ENCODE results near the gene DUSP7. TPM values are rescaled to one million over a fixed set of nuclear protein-coding genes. Genes with fewer than 3 reads are reported as not detected.

Gene DUSP7
- total RNA-seq, 1 donor from 2014 or later = 21.7 TPM

GRCh38 chr3:52059781-52060180 lies 3.4 kb upstream of the DUSP7 start:
- Mint-ChIP-seq H3K4me3 (ENCODE audit: unreplicated experiment) (no peak overlapping the region), H3K9me3 (ENCODE audit: unreplicated experiment) (no peaks in the 10 kb centered on the region), H3K4me1 (ENCODE audit: unreplicated experiment) (peaks cover under 1% of the 10 kb centered on the region), H3K27ac (ENCODE audit: unreplicated experiment) (no peak overlapping the region), H3K27me3 (ENCODE audit: unreplicated experiment) (peaks cover 18% of the 10 kb centered on the region), H3K36me3 (ENCODE audit: low read depth, unreplicated experiment) (no peaks in the 10 kb centered on the region)
- no peak for TF ChIP-seq CTCF (IDR thresholded peaks at IDR 0.05; ENCODE audit: unreplicated experiment)
- no peak for DNase-seq (ENCODE audit: low spot score)

DNA sequence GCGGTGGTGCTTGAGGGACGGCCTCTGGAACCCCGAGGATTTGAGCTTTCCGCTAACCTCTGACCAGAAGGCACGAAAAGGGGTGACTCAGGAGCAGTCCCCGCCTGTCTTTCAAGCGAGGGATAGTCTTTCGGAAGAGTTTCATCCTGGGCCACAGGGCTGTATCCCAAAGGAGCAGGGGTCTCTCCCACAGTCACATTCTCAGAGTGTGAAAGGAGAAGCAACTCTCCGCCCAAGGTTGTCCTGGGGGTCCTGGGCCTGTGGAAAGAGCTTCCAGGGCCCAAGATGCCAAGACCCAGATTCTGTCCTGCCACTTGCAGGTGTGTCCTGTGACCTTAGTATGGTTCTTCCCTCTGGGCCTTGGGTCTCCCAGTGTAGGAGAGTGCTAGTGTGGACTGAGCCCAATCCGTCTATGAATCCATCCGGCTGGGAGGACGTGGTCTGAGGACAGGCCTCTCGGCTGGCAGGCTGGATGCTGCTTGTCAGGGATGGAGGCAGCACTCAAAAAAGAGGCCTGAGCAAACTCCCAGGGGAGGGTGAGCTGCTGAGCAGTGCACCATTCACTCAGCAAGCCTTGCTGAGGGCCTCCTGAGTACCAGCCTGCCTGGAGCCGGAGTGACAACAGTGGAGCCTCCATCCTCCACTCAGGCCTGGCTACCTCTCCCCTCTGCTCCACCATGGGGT lies 1.6 kb upstream of the DUSP7 start:
- Mint-ChIP-seq H3K9me3 (ENCODE audit: unreplicated experiment) (no peaks in the 10 kb centered on the region), H3K27ac (ENCODE audit: unreplicated experiment) (no peak overlapping the region), H3K27me3 (ENCODE audit: unreplicated experiment) (peaks cover 14% of the 10 kb centered on the region), H3K4me3 (ENCODE audit: unreplicated experiment) (peak overlapping the region; percentile 65), H3K4me1 (ENCODE audit: unreplicated experiment) (peaks cover 18% of the 10 kb centered on the region), H3K36me3 (ENCODE audit: low read depth, unreplicated experiment) (peaks cover 5% of the 10 kb centered on the region)
- TF ChIP-seq CTCF (IDR thresholded peaks at IDR 0.05; ENCODE audit: unreplicated experiment) = no peak
- DNase-seq (ENCODE audit: low spot score) = no peak

DNA sequence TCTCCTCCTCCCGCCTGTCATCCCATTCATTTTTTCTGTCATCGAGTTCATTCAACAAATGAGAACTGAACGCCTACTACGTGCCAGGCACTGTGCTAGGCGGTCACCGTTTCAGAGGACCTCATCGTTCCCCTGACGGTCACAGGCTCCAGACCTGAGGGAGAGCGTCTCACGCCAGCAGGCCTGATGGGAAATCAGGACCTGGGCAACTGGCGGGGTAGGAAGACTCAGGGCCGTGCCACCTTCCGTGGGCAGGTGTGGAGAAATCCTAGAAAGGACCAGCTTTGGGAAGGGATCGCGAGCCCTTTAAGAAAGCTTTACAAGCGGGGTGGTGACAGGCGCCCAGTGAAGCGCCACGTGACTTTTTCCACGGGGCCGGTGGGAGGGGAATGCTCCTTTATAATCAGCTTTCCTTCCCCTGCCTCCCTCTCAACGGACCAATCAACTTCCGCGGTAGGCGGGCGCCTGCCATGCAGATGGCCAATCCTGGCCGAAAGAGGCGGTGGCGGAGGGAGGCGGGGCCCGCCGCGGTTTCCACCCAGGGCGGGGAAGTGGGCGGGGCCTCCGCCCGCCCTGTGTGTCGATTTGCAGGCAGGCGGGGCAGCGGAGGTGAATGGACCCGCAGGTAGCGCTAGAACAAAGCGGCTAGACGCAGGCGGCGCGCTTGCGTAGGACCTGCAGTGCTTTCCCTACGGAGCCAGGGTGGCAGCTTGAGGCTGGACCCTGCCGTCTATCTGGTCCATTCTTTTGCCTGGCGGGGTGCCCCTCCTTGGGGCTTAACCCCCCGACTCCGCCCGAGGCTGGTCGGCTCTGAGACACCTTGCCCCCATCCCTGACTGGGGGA lies 819 bp upstream of the DUSP7 start:
- Mint-ChIP-seq H3K27me3 (ENCODE audit: unreplicated experiment) (peaks cover 14% of the 10 kb centered on the region), H3K27ac (ENCODE audit: unreplicated experiment) (peak overlapping the region; percentile 32), H3K36me3 (ENCODE audit: low read depth, unreplicated experiment) (peaks cover 5% of the 10 kb centered on the region), H3K4me1 (ENCODE audit: unreplicated experiment) (peaks cover 26% of the 10 kb centered on the region), H3K4me3 (ENCODE audit: unreplicated experiment) (peak overlapping the region; percentile 92), H3K9me3 (ENCODE audit: unreplicated experiment) (no peaks in the 10 kb centered on the region)
- peak; percentile 97 for DNase-seq (ENCODE audit: low spot score)
- TF ChIP-seq CTCF (IDR thresholded peaks at IDR 0.05; ENCODE audit: unreplicated experiment) = no peak

DNA sequence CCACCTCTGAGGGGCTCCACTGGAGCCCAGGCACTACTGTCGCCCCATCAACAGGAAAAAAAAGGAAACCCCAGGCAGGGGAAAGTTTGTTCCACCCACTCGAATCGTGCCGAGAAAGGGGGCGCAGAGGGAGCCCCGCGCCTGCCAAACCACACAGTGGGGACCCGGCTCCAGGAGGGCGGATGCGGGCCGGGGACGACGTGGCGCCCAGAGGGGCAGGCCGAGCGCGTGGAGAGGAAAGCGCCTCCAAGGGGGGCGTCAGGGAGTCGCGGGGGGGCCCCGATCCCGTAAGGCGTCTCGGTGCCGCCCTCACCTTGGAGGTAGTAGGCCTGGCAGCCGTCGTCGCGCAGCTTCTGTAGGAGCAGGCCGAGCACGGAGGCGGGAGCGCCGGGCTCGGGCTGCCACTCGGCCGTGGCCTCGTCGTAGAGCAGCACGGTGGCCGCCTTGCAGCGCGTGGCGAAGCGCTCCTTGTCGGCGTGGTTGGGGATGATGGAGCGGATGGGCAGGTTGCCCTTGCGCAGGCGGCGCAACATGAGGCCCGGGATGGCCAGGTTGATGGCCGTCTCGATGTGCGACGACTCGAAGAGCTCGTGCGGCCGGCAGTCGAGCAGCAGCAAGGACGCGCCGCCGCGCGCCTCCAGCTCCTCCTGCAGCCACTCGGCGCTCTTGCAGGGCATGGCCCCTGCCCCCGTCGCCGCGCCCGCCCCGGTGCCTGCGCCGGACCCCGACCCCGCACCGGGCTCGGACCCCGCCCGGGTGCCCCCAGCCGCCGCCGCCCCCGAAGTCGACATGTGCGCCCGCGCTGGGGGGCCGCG lies 627 bp downstream of the DUSP7 start:
- no peak for TF ChIP-seq CTCF (IDR thresholded peaks at IDR 0.05; ENCODE audit: unreplicated experiment)
- Mint-ChIP-seq H3K27me3 (ENCODE audit: unreplicated experiment) (peaks cover 19% of the 10 kb centered on the region), H3K4me1 (ENCODE audit: unreplicated experiment) (peaks cover 32% of the 10 kb centered on the region), H3K27ac (ENCODE audit: unreplicated experiment) (no peak overlapping the region), H3K36me3 (ENCODE audit: low read depth, unreplicated experiment) (peaks cover 5% of the 10 kb centered on the region), H3K4me3 (ENCODE audit: unreplicated experiment) (peak overlapping the region; percentile 90), H3K9me3 (ENCODE audit: unreplicated experiment) (no peaks in the 10 kb centered on the region)
- DNase-seq (ENCODE audit: low spot score) = peak; percentile 64

Data from endothelial cell (in vitro differentiated cells).